H1 (cell line): Measurements from ENCODE around the gene VWA5A. TPM values are rescaled to one million over a fixed set of nuclear protein-coding genes. Genes with fewer than 3 reads are reported as not detected.

Source experiments
- CTCF ChIA-PET: fragments of 300-600 bp; sonication (Branson Sonifier 250); formaldehyde crosslinking; loops from one replicate; lab custom pipeline; 2021; ENCODE audit not compliant: partially characterized antibody; lab: Charles Lee
- POLR2A ChIA-PET: fragments of 300-600 bp; sonication (Branson Sonifier 250); formaldehyde crosslinking; loops from one replicate; lab custom pipeline; 2021; ENCODE audit warnings: inconsistent platforms; ENCODE audit not compliant: partially characterized antibody; lab: Charles Lee
- DNase-seq, 2 experiments: peaks; one replicate each; pipeline versions ENCODE4 v3.0.0 to v3.0.0-alpha.2; 2010 to 2022; ENCODE audit warnings: low spot score in 2 of 2, low read depth in 1 of 2, mixed read lengths in 1 of 2
- FAIRE-seq: peaks from 2 replicates; lab custom pipeline; 2011; peaks lifted over from hg19 to GRCh38; lab: Jason Lieb, UNC
- H2AFZ ChIP-seq: 2 replicates; pipeline ENCODE4 v1.8.1; 2012; ENCODE audit warnings: low read length, inconsistent platforms
- H2AK5ac ChIP-seq: 2 replicates; pipeline ENCODE4 v1.6.1; 2013; ENCODE audit warnings: low read depth, low read length
- H2BK120ac ChIP-seq: replicated peaks from 2 replicates; pipeline ENCODE3; 2013; ENCODE audit warnings: low read depth, low read length, inconsistent platforms
- H2BK12ac ChIP-seq: 2 replicates; pipeline ENCODE4 v1.6.1; 2013; ENCODE audit warnings: low read depth, low read length
- H2BK15ac ChIP-seq: 2 replicates; pipeline ENCODE4 v1.6.1; 2013; ENCODE audit warnings: low read length
- H2BK20ac ChIP-seq: 2 replicates; pipeline ENCODE4 v1.6.1; 2013; ENCODE audit warnings: low read length
- H2BK5ac ChIP-seq: 2 replicates; pipeline ENCODE4 v1.6.1; 2013; ENCODE audit warnings: low read depth, low read length
- H3K14ac ChIP-seq: 2 replicates; pipeline ENCODE4 v1.6.1; 2013; ENCODE audit warnings: inconsistent platforms; ENCODE audit not compliant: insufficient read length
- H3K18ac ChIP-seq: 2 replicates; pipeline ENCODE4 v1.6.1; 2013; ENCODE audit warnings: low read length; ENCODE audit errors: extremely low read depth
- H3K23ac ChIP-seq: 2 replicates; pipeline ENCODE4 v1.6.1; 2013; ENCODE audit warnings: inconsistent platforms; ENCODE audit not compliant: insufficient read length
- H3K23me2 ChIP-seq: 2 replicates; pipeline ENCODE4 v1.6.1; 2013; ENCODE audit warnings: low read depth, low read length
- H3K27ac ChIP-seq: 2 replicates; pipeline ENCODE4 v1.6.1; 2011; ENCODE audit warnings: low read depth, low read length, inconsistent platforms
- H3K27me3 ChIP-seq, 4 experiments: replicated peaks in 1 of 4; 1 replicate in 1 of 4; 2 replicates in 3 of 4; pipeline versions ENCODE4 v1.6.1 to v1.8.1; 2011 to 2013; ENCODE audit warnings: low read length in 3 of 4, mild to moderate bottlenecking in 3 of 4, inconsistent platforms in 2 of 4, mixed read lengths in 2 of 4, moderate library complexity in 1 of 4; ENCODE audit not compliant: control insufficient read depth in 3 of 4, insufficient read depth in 3 of 4; ENCODE audit errors: extremely low read depth in 1 of 4
- H3K36me3 ChIP-seq, 4 experiments: 2 replicates each; pipeline versions ENCODE4 v1.6.1 to v1.8.1; 2011 to 2013; ENCODE audit warnings: mild to moderate bottlenecking in 4 of 4, low read length in 3 of 4, moderate library complexity in 2 of 4, control low read depth in 1 of 4, inconsistent platforms in 1 of 4; ENCODE audit not compliant: insufficient read depth in 4 of 4, control insufficient read depth in 2 of 4
- H3K4ac ChIP-seq: replicated peaks from 2 replicates; pipeline ENCODE3; 2013; ENCODE audit warnings: low read length, low read depth, mixed read lengths, inconsistent platforms; ENCODE audit not compliant: insufficient read length
- H3K4me1 ChIP-seq, 4 experiments: replicated peaks in 1 of 4; 1 replicate in 1 of 4; 2 replicates in 3 of 4; pipeline versions ENCODE4 v1.6.1 to v1.8.1; 2011 to 2013; ENCODE audit warnings: low read length in 3 of 4, inconsistent platforms in 2 of 4, mixed read lengths in 1 of 4; ENCODE audit not compliant: insufficient read depth in 4 of 4, control insufficient read depth in 3 of 4
- H3K4me2 ChIP-seq, 2 experiments: 2 replicates each; pipeline versions ENCODE4 v1.6.1 to v1.8.1; 2011 to 2013; ENCODE audit warnings: low read depth in 2 of 2, low read length in 2 of 2, control low read depth in 1 of 2, inconsistent platforms in 1 of 2, mild to moderate bottlenecking in 1 of 2; ENCODE audit not compliant: insufficient read depth in 1 of 2
- H3K4me3 ChIP-seq, 4 experiments: fragments of 200-600, 300-600 bp in 1 of 4; sonication (generic), shearing (Covaris generic), sonication (Bioruptor Twin) in 1 of 4; 2 replicates each; pipeline versions ENCODE4 v1.5.1 to v1.8.1; 2011 to 2016; ENCODE audit warnings: low read length in 4 of 4, low read depth in 3 of 4, control low read depth in 2 of 4, inconsistent platforms in 2 of 4, mild to moderate bottlenecking in 2 of 4, mixed read lengths in 1 of 4, moderate library complexity in 1 of 4; ENCODE audit not compliant: insufficient read depth in 2 of 4; ENCODE audit errors: extremely low read depth in 1 of 4
- H3K56ac ChIP-seq: replicated peaks from 2 replicates; pipeline ENCODE3; 2013; ENCODE audit warnings: low read depth, mild to moderate bottlenecking, mixed read lengths, low read length, inconsistent platforms; ENCODE audit not compliant: insufficient read length
- H3K79me1 ChIP-seq: 2 replicates; pipeline ENCODE4 v1.6.1; 2013; ENCODE audit warnings: low read depth, low read length, control low read depth
- H3K79me2 ChIP-seq, 2 experiments: 2 replicates each; pipeline versions ENCODE4 v1.6.1 to v1.8.1; 2012 to 2013; ENCODE audit warnings: low read length in 2 of 2, mild to moderate bottlenecking in 2 of 2, inconsistent platforms in 1 of 2; ENCODE audit not compliant: insufficient read depth in 2 of 2, control insufficient read depth in 1 of 2
- H3K9ac ChIP-seq, 4 experiments: replicated peaks in 1 of 4; 1 replicate in 1 of 4; 2 replicates in 3 of 4; pipeline versions ENCODE4 v1.6.1 to v1.8.1; 2011 to 2013; ENCODE audit warnings: low read depth in 3 of 4, low read length in 3 of 4, control low read depth in 2 of 4, mild to moderate bottlenecking in 2 of 4, moderate library complexity in 2 of 4, inconsistent platforms in 1 of 4; ENCODE audit errors: extremely low read depth in 1 of 4
- H3K9me3 ChIP-seq, 2 experiments: 2 replicates each; pipeline versions ENCODE4 v1.6.1 to v1.8.1; 2012 to 2013; ENCODE audit warnings: mild to moderate bottlenecking in 2 of 2, moderate library complexity in 2 of 2, control low read depth in 1 of 2, inconsistent platforms in 1 of 2, low read depth in 1 of 2, low read length in 1 of 2, mixed read lengths in 1 of 2; ENCODE audit not compliant: insufficient read depth in 2 of 2
- H4K20me1 ChIP-seq, 2 experiments: replicated peaks in 1 of 2; 2 replicates each; pipeline versions ENCODE3 to v1.8.1; 2011 to 2013; ENCODE audit warnings: inconsistent platforms in 2 of 2, low read length in 2 of 2, mild to moderate bottlenecking in 1 of 2; ENCODE audit not compliant: insufficient read depth in 2 of 2, control insufficient read depth in 1 of 2
- H4K5ac ChIP-seq: 2 replicates; pipeline ENCODE4 v1.6.1; 2013; ENCODE audit warnings: low read length, low read depth, mixed read lengths, inconsistent platforms; ENCODE audit not compliant: insufficient read length
- H4K8ac ChIP-seq: 2 replicates; pipeline ENCODE4 v1.8.0; 2013; ENCODE audit warnings: mild to moderate bottlenecking, moderate library complexity, low read length, inconsistent platforms; ENCODE audit not compliant: insufficient read depth; ENCODE audit errors: extremely low read depth
- H4K91ac ChIP-seq: replicated peaks from 2 replicates; pipeline ENCODE3; 2013; ENCODE audit warnings: low read length, mixed read lengths, inconsistent platforms; ENCODE audit not compliant: insufficient read length
- ASH2L ChIP-seq: fragments of 200-600, 300-600 bp; sonication (generic); IDR thresholded peaks from one replicate; pipeline ENCODE4 v1.7.1; 2017; ENCODE audit warnings: low read length
- CBX8 ChIP-seq: fragments of 300-800, 300-1000 bp; sonication (generic); IDR thresholded peaks from 2 replicates; pipeline ENCODE4 v1.7.1; 2016; ENCODE audit warnings: low read depth, low read length, borderline replicate concordance
- CEBPB ChIP-seq: IDR thresholded peaks from 2 replicates; pipeline ENCODE4 v1.6.1; 2012; ENCODE audit warnings: low read depth, low read length
- CTCF ChIP-seq, 3 experiments: IDR thresholded peaks; 1 replicate in 2 of 3; 2 replicates in 1 of 3; pipeline versions ENCODE4 v1.5.1 to v1.6.1; 2011; ENCODE audit warnings: low read length in 3 of 3, mild to moderate bottlenecking in 3 of 3, inconsistent platforms in 2 of 3, low read depth in 1 of 3, moderate library complexity in 1 of 3; ENCODE audit not compliant: insufficient read depth in 1 of 3; ENCODE audit errors: control extremely low read depth in 1 of 3
- EP300 ChIP-seq, 2 experiments: IDR thresholded peaks; 1 replicate in 1 of 2; 2 replicates in 1 of 2; pipeline ENCODE4 v1.6.1; 2011 to 2012; ENCODE audit warnings: low read depth in 2 of 2, low read length in 2 of 2, mild to moderate bottlenecking in 2 of 2, borderline replicate concordance in 1 of 2, inconsistent platforms in 1 of 2, moderate library complexity in 1 of 2
- EZH2 ChIP-seq: fragments of 200-600 bp; sonication (generic); IDR thresholded peaks from 2 replicates; pipeline ENCODE4 v1.7.1; 2012; ENCODE audit warnings: low read depth, mild to moderate bottlenecking, moderate library complexity, low read length, inconsistent platforms; ENCODE audit not compliant: severe bottlenecking
- FOSL1 ChIP-seq: IDR thresholded peaks from 2 replicates; pipeline ENCODE4 v1.6.1; 2011; ENCODE audit warnings: mild to moderate bottlenecking, low read depth, low read length, moderate library complexity; ENCODE audit not compliant: insufficient read depth
- KDM1A ChIP-seq: fragments of 200-600, 300-600 bp; sonication (generic); IDR thresholded peaks from 2 replicates; pipeline ENCODE4 v1.7.1; 2016; ENCODE audit warnings: mild to moderate bottlenecking, low read length, borderline replicate concordance
- KDM5A ChIP-seq: fragments of 200-600 bp; IDR thresholded peaks from 2 replicates; pipeline ENCODE4 v1.7.1; 2012; ENCODE audit warnings: mild to moderate bottlenecking, low read length, inconsistent platforms, mixed read lengths
- POLR2A ChIP-seq, 2 experiments: IDR thresholded peaks; 1 replicate in 1 of 2; 2 replicates in 1 of 2; pipeline ENCODE4 v1.6.1; 2011; ENCODE audit warnings: low read depth in 2 of 2, low read length in 2 of 2, mild to moderate bottlenecking in 2 of 2; ENCODE audit errors: control extremely low read depth in 1 of 2
- SRF ChIP-seq: IDR thresholded peaks from 2 replicates; pipeline ENCODE4 v1.6.1; 2011; ENCODE audit warnings: mild to moderate bottlenecking, low read depth, low read length, moderate library complexity
- USF2 ChIP-seq: IDR thresholded peaks from 2 replicates; pipeline ENCODE4 v1.6.1; 2011; ENCODE audit warnings: low read length, improper control_type of control experiment
- polyA plus RNA-seq, 7 experiments: library from polyadenylated mRNA; depleted of rRNA in 3 of 7; stranded (reverse) in 5 of 7; unstranded in 2 of 7; fragments of >200 nt in 5 of 7; fragments of 200-250 nt in 2 of 7; gene quantifications; 1 replicate in 5 of 7; 2 replicates in 1 of 7; 4 replicates in 1 of 7; pipeline versions ENCODE4 v1.2.1 to v1.2.3, GENCODE V29; 2011 to 2013; ENCODE audit warnings: missing spikeins in 2 of 7, mixed read lengths in 2 of 7
- total RNA-seq: library from RNA; stranded (reverse); fragmentation: NEBNext Ultra II Directional; extraction: Animal tissue kit (Norgen Biotek cat#: 25700); gene quantifications from 2 replicates; pipeline ENCODE4 v1.2.1, GENCODE V29; 2021

Gene VWA5A
- total and polyA plus RNA-seq, 2 of the 8 experiments (the other 6 are each of a cell fraction or from before 2014, with no cell fraction given), result 12.5 to 20.4 TPM

DNA sequence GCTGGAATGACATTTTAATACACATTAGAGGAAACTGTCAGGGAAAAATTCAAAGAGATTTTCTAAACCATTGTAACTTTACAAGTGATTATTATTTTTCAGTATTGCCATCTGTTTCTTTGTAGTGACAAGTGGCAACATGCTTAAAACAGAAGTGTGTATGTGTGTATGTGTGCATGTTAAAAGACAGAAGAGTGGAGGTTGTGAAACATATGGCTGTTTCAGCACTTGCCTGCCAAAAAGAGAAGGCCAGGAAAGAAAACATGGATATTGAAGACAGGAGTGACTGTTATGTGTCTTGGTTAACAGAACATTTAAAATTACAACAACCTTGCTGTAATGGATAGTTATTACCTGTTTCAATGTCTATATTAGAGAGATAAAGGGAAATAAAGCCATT lies 24.3 kb upstream of the VWA5A start:
- H2BK20ac ChIP-seq, result no peak overlapping the region
- H3K18ac ChIP-seq, result no peak overlapping the region
- ChIA-PET POLR2A (no interaction called here), CTCF (interaction anchor here (1.1 to 1.2 kb wide), 2 partner anchors 9 to 21 kb away, joined by 3 to 4 read pairs; no protein-coding TSS in a partner anchor)
- no peaks in the 10 kb centered on the region; the same call in 1 of the 2 replicates for H3K23me2 ChIP-seq
- H3K23ac ChIP-seq, result no peak overlapping the region
- no peak overlapping the region for H2AFZ ChIP-seq
- no peak overlapping the region for H3K27ac ChIP-seq
- DNase-seq (no peak), FAIRE-seq (no peak)
- no peak overlapping the region for H3K56ac ChIP-seq
- no peaks in the 10 kb centered on the region for H3K36me3 ChIP-seq
- no peak overlapping the region for H2BK5ac ChIP-seq
- H4K5ac ChIP-seq, result no peak overlapping the region
- H4K20me1 ChIP-seq, result no peaks in the 10 kb centered on the region
- H4K8ac ChIP-seq, result no peak overlapping the region
- no peaks in the 10 kb centered on the region for H3K79me1 ChIP-seq
- H2BK120ac ChIP-seq, result no peak overlapping the region
- no peak overlapping the region for H3K4ac ChIP-seq
- H3K4me1 ChIP-seq, result peaks cover 0 to 5% (median 4%) of the 10 kb centered on the region in 4 experiments; a peak in 2 of 7 replicates
- H4K91ac ChIP-seq, result no peak overlapping the region
- no peak overlapping the region for H3K4me3 ChIP-seq
- H3K4me2 ChIP-seq, result no peak overlapping the region
- H3K27me3 ChIP-seq, result no peaks in the 10 kb centered on the region
- no peak overlapping the region for H2AK5ac ChIP-seq
- no peak overlapping the region for H3K14ac ChIP-seq
- H3K79me2 ChIP-seq, result no peaks in the 10 kb centered on the region
- H2BK12ac ChIP-seq, result no peak overlapping the region
- H2BK15ac ChIP-seq, result no peak overlapping the region
- no peak overlapping the region for H3K9ac ChIP-seq
- no peaks in the 10 kb centered on the region for H3K9me3 ChIP-seq
- TF ChIP-seq EP300 (IDR thresholded peaks at IDR 0.05; ENCODE audit: borderline replicate concordance in 1 of 2, low read depth in 2 of 2, low read length in 2 of 2) (no peak), CEBPB (no peak), KDM1A (no peak), KDM5A (no peak), CBX8 (no peak), POLR2A (IDR thresholded peaks at IDR 0.05; ENCODE audit: control extremely low read depth in 1 of 2, low read depth in 2 of 2, low read length in 2 of 2) (no peak), ASH2L (no peak), SRF (no peak), CTCF (IDR thresholded peaks at IDR 0.05; ENCODE audit: control extremely low read depth in 1 of 3, insufficient read depth in 1 of 3, low read depth in 1 of 3, low read length in 3 of 3) (no peak), EZH2 (no peak), USF2 (no peak), FOSL1 (no peak)
